ENCODE data around the gene TMEM141. TPM values are rescaled to one million over a fixed set of nuclear protein-coding genes. Genes with fewer than 3 reads are reported as not detected.

The TMEM141 gene
- total RNA-seq, result 100 to 1,000 TPM in 3 of 4 donors, 10 to 100 TPM in 1; 81.6 to 189 (median 141) TPM

- DNase-seq, result peak; percentile 100
- H3K9me3 ChIP-seq, result no peaks in the 10 kb centered on the region
- 0 to 7% methylated on average over 6 to 12 of the region's 70 CpGs for WGBS, 2 donors
- intact Hi-C loops (cut with DNase I), result no loop called here
- no peak for TF ChIP-seq CTCF (IDR thresholded peaks at IDR 0.05)
- TF ChIP-seq POLR2A (IDR thresholded peaks at IDR 0.05), result peak; percentile 55 to 94
- no peaks in the 10 kb centered on the region for H3K27me3 ChIP-seq
- H3K27ac ChIP-seq, result peak within 1 kb of the TSS; percentile 86 to 90 (median 87)
- H3K36me3 ChIP-seq, result no peaks in the 10 kb centered on the region
- peak within 1 kb of the TSS in 2 of 3 donors; percentile 57 for H3K4me3 ChIP-seq (replicated peaks in 1 of 3)
- peaks cover 13 to 25% of the 10 kb centered on the region in 2 donors for H3K4me1 ChIP-seq
Measured at GRCh38 chr9:136790640-136791515, at the start of gene TMEM141. Gene TMEM141 (plus strand): TSS chr9:136791344. CDS start chr9:136791371, 27 bp downstream.

GRCh38 chr9:136741883-136742571 is 49.1 kb upstream of the TMEM141 start:
- 0 to 19% methylated on average over 1 to 16 of the region's 32 CpGs for WGBS, 2 donors
- H3K9me3 ChIP-seq, result no peaks in the 10 kb centered on the region
- H3K4me1 ChIP-seq, result peaks cover 24 to 30% of the 10 kb centered on the region in 2 donors
- H3K4me3 ChIP-seq (replicated peaks in 1 of 3), result peak overlapping the region in 1 of 3 donors; percentile 0
- intact Hi-C loops (cut with DNase I), result no loop called here
- H3K36me3 ChIP-seq, result no peaks in the 10 kb centered on the region
- TF ChIP-seq POLR2A (IDR thresholded peaks at IDR 0.05), result no peak
- TF ChIP-seq CTCF (IDR thresholded peaks at IDR 0.05), result no peak
- no peaks in the 10 kb centered on the region for H3K27me3 ChIP-seq
- H3K27ac ChIP-seq, result peak overlapping the region; percentile 21 to 39 (median 37)
- DNase-seq, result peak; percentile 82 to 86

GRCh38 chr9:136742591-136743391 is 48.4 kb upstream of the TMEM141 start, which contains the start of gene LCN10:
Gene LCN10 (minus strand): TSS chr9:136742940. CDS start chr9:136742903, 37 bp downstream.
- peak within 1 kb of the TSS; percentile 21 to 45 (median 39) for H3K27ac ChIP-seq
- 28% methylated on average over 11 of the region's 25 CpGs; no CpG with 5 or more reads in 1 of the 2 donors for WGBS, 2 donors
- peak; percentile 81 to 91 for DNase-seq
- H3K9me3 ChIP-seq, result no peaks in the 10 kb centered on the region
- peak in 1 of 2 donors; percentile 27 for TF ChIP-seq POLR2A (IDR thresholded peaks at IDR 0.05)
- peak; percentile 25 to 52 (median 44) for TF ChIP-seq CTCF (IDR thresholded peaks at IDR 0.05)
- peak within 1 kb of the TSS in 1 of 3 donors; percentile 0 for H3K4me3 ChIP-seq (replicated peaks in 1 of 3)
- H3K4me1 ChIP-seq, result peaks cover 24 to 31% of the 10 kb centered on the region in 2 donors
- no peaks in the 10 kb centered on the region for H3K27me3 ChIP-seq
- H3K36me3 ChIP-seq, result no peaks in the 10 kb centered on the region
- intact Hi-C loops (cut with DNase I), result no loop called here

GRCh38 chr9:136743639-136744211 is 47.4 kb upstream of the TMEM141 start:
- no peak overlapping the region for H3K4me3 ChIP-seq (replicated peaks in 1 of 3)
- WGBS, 2 donors, result 100% methylated on average over 5 of the region's 16 CpGs; no CpG with 5 or more reads in 1 of the 2 donors
- H3K27ac ChIP-seq, result no peak overlapping the region
- no peaks in the 10 kb centered on the region for H3K9me3 ChIP-seq
- no peaks in the 10 kb centered on the region for H3K27me3 ChIP-seq
- H3K4me1 ChIP-seq, result peaks cover 32 to 41% of the 10 kb centered on the region in 2 donors
- TF ChIP-seq POLR2A (IDR thresholded peaks at IDR 0.05) (no peak), CTCF (IDR thresholded peaks at IDR 0.05) (no peak)
- H3K36me3 ChIP-seq, result no peaks in the 10 kb centered on the region
- DNase-seq, result no peak
- intact Hi-C loops (cut with DNase I), result no loop called here

All from thyroid gland (tissue), 4 donors.